CD4-positive, alpha-beta memory T cell (primary cell): ENCODE data around the gene SLC1A2. TPM values are rescaled to one million over a fixed set of nuclear protein-coding genes. Genes with fewer than 3 reads are reported as not detected.
A peak's percentile ranks its signal among the peaks of the same experiment; 100 is the strongest.

Experiments
- CTCF ChIA-PET: fragments of 350-600 bp; sonication (Branson Sonifier 250); formaldehyde crosslinking; loops from one replicate; lab custom pipeline; 2021; ENCODE audit warnings: inconsistent platforms; ENCODE audit not compliant: partially characterized antibody; lab: Charles Lee
- POLR2A ChIA-PET: fragments of 350-600 bp; sonication (Branson Sonifier 250); formaldehyde crosslinking; loops from one replicate; lab custom pipeline; 2021; ENCODE audit not compliant: partially characterized antibody; lab: Charles Lee
- DNase-seq, 5 donors: peaks; one replicate each; pipeline versions ENCODE4 v3.0.0 to v3.0.0-alpha.2; 2020 to 2022; ENCODE audit warnings: mixed read lengths in 1 of 5
- H3K27ac ChIP-seq: one replicate; pipeline ENCODE4 v1.7.0; 2013; ENCODE audit warnings: low read depth, low read length
- H3K27me3 ChIP-seq: 2 replicates; pipeline ENCODE4 v1.7.0; 2013; ENCODE audit warnings: mild to moderate bottlenecking, low read length, moderate library complexity; ENCODE audit not compliant: insufficient read depth
- H3K36me3 ChIP-seq: 2 replicates; pipeline ENCODE4 v1.7.0; 2013; ENCODE audit warnings: mild to moderate bottlenecking, low read length, moderate library complexity; ENCODE audit not compliant: insufficient read depth
- H3K4me1 ChIP-seq: 2 replicates; pipeline ENCODE4 v1.7.0; 2013; ENCODE audit warnings: mild to moderate bottlenecking, low read length, moderate library complexity; ENCODE audit not compliant: insufficient read depth
- H3K4me3 ChIP-seq, 2 donors: one replicate each; pipeline ENCODE4 v1.7.0; 2013; ENCODE audit warnings: low read length in 2 of 2, mild to moderate bottlenecking in 1 of 2
- H3K9me3 ChIP-seq, 2 donors: one replicate each; pipeline ENCODE4 v1.7.0; 2013; ENCODE audit warnings: low read length in 2 of 2, control low read depth in 1 of 2; ENCODE audit not compliant: control insufficient read depth in 1 of 2
- H3K27ac Mint-ChIP-seq, 7 donors: one replicate each; pipeline ENCODE4 v1.8.0; 2020 to 2021; ENCODE audit warnings: mixed read lengths in 7 of 7, mild to moderate bottlenecking in 6 of 7, inconsistent platforms in 3 of 7, moderate library complexity in 3 of 7
- H3K27me3 Mint-ChIP-seq, 2 donors: one replicate each; pipeline ENCODE4 v1.8.0; 2020 to 2021; ENCODE audit warnings: mixed read lengths in 2 of 2
- H3K36me3 Mint-ChIP-seq, 2 donors: one replicate each; pipeline ENCODE4 v1.8.0; 2020 to 2021; ENCODE audit warnings: mixed read lengths in 2 of 2, inconsistent platforms in 1 of 2, mild to moderate bottlenecking in 1 of 2
- H3K4me1 Mint-ChIP-seq, 4 donors: one replicate each; pipeline ENCODE4 v1.8.0; 2020 to 2021; ENCODE audit warnings: mixed read lengths in 4 of 4, mild to moderate bottlenecking in 1 of 4
- H3K4me3 Mint-ChIP-seq, 8 donors: one replicate each; pipeline ENCODE4 v1.8.0; 2020 to 2021; ENCODE audit warnings: mixed read lengths in 8 of 8, mild to moderate bottlenecking in 7 of 8, moderate library complexity in 6 of 8, inconsistent platforms in 3 of 8
- H3K9me3 Mint-ChIP-seq, 8 donors: one replicate each; pipeline ENCODE4 v1.8.0; 2020 to 2021; ENCODE audit warnings: mixed read lengths in 8 of 8, mild to moderate bottlenecking in 5 of 8, inconsistent platforms in 3 of 8, moderate library complexity in 1 of 8
- intact Hi-C: fragments of 100-400 bp; cut with micrococcal nuclease; formaldehyde crosslinking; loops from one replicate; pipeline ENCODE4 v1.15.1; 2023
- polyA plus RNA-seq, 2 donors: library from polyadenylated mRNA; unstranded; fragments of 300-500 nt; fragmentation: Illumina TruSeq; gene quantifications; one replicate each; pipeline ENCODE4 v1.2.3, GENCODE V29; 2021
- total RNA-seq, 2 experiments: library from RNA; stranded (reverse); gene quantifications; one replicate each; pipeline ENCODE4 v1.2.3, GENCODE V29; 2021

The SLC1A2 gene
- total and polyA plus RNA-seq, 4 experiments from 2014 or later = 0.08 to 0.25 (median 0.11) TPM

DNA sequence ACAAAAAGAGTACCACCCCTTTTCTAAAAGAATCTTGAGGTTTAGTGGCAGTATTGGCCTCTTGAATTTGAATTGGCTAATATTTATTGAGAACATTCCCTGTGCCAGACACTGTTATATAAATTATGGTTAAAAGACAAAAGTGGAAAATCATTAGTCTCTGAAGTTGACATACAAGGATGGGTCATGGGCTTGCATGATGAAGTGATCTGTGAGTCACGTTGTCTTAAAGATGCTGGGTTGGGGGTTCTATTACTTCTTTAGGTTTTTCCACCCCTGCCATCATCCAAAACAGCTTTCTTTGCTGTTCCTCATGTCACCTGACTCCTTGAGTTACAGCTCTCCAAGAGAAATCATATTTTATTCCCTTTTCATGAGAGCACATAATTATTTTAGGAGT is 195.4 kb downstream of the SLC1A2 start:
- no peak overlapping the region for H3K4me3 ChIP-seq
- Mint-ChIP-seq H3K27ac (peak overlapping the region in 5 of 7 donors; percentile 24 to 68 (median 46)), H3K36me3 (peaks cover 87 to 92% of the 10 kb centered on the region in 2 donors), H3K27me3 (no peaks in the 10 kb centered on the region), H3K4me1 (peaks cover 9 to 21% (median 18%) of the 10 kb centered on the region in 4 donors), H3K9me3 (peaks cover 0 to 3% (median 0%) of the 10 kb centered on the region in 8 donors), H3K4me3 (no peak overlapping the region)
- H3K27ac ChIP-seq = no peak overlapping the region
- no peaks in the 10 kb centered on the region for H3K27me3 ChIP-seq
- no peaks in the 10 kb centered on the region for H3K9me3 ChIP-seq
- DNase-seq = no peak
- no peaks in the 10 kb centered on the region for H3K4me1 ChIP-seq
- intact Hi-C loops = no loop called here
- peaks cover 87% of the 10 kb centered on the region for H3K36me3 ChIP-seq
- ChIA-PET POLR2A (interaction anchor here (0.7 to 1.8 kb wide), 2 partner anchors 9 to 12 kb away, joined by 4 to 6 read pairs; no protein-coding TSS in a partner anchor), CTCF (interaction anchor here (1.7 kb wide), 1 partner anchor 12 kb away, joined by 4 read pairs; no protein-coding TSS in a partner anchor)

DNA sequence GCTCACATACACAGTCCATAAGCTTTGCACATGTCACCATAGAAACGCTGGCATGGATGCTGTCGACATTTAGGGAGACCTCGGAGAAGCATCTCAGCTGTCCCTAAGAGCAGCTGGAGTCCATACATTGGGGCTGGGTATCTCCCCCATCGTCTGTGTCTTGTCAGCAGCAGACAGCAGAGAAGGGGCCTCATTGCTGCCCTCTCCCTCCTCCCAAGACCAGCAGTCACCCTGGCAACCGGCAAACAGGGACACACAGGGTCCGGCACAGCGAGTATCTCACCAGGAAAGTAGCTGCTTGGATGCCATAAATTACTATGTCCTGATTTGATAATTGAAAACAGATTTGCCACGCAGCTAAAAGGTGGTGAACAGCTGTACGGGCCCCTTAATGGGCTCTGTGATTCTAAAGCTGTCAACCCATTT is 196.0 kb downstream of the SLC1A2 start:
- Mint-ChIP-seq H3K4me1 (peaks cover 8 to 28% (median 19%) of the 10 kb centered on the region in 4 donors), H3K36me3 (peaks cover 86 to 92% of the 10 kb centered on the region in 2 donors), H3K4me3 (no peak overlapping the region), H3K27me3 (no peaks in the 10 kb centered on the region), H3K27ac (peak overlapping the region in 5 of 7 donors; percentile 17 to 75 (median 68)), H3K9me3 (peaks cover 0 to 3% (median 0%) of the 10 kb centered on the region in 8 donors)
- H3K4me3 ChIP-seq = no peak overlapping the region
- ChIA-PET CTCF (interaction anchor here (0.5 to 1.7 kb wide), 3 partner anchors 12 to 193 kb away, joined by 3 to 4 read pairs (median 4); no protein-coding TSS in a partner anchor), POLR2A (interaction anchor here (0.7 to 1.8 kb wide), 2 partner anchors 10 to 13 kb away, joined by 4 to 6 read pairs; no protein-coding TSS in a partner anchor)
- DNase-seq = no peak
- no peaks in the 10 kb centered on the region for H3K27me3 ChIP-seq
- H3K27ac ChIP-seq = no peak overlapping the region
- peaks cover under 1% of the 10 kb centered on the region for H3K4me1 ChIP-seq
- peaks cover 87% of the 10 kb centered on the region for H3K36me3 ChIP-seq
- intact Hi-C loops = no loop called here
- H3K9me3 ChIP-seq = no peaks in the 10 kb centered on the region

DNA sequence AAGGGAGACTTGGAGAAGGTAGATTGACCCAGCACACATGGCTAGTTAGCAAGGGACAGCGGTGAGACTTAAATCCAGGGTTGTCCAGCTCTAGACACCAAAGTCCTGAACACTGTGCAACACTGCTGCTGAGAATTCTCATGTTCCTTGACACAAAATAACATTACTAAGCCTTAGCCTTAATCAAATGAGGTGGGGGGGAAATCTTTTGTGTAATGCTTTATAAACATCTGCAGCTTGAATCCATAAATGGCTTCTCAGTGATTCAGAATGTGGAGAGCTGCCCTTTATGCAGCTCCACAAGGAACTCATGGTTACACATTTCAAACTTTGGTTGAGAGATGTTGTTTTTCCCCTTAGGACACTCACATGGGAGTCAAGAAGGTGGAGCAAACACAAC is 200.4 kb downstream of the SLC1A2 start:
- no peak for DNase-seq
- ChIA-PET CTCF (interaction anchor here (0.7 to 1.6 kb wide), 5 partner anchors 18 to 220 kb away, joined by 3 to 9 read pairs (median 3); no protein-coding TSS in a partner anchor), POLR2A (interaction anchor here (0.6 to 2.3 kb wide), 3 partner anchors 11 to 45 kb away, joined by 4 to 11 read pairs (median 5); no protein-coding TSS in a partner anchor)
- Histone ChIP-seq H3K9me3 (no peaks in the 10 kb centered on the region), H3K27ac (no peak overlapping the region), H3K36me3 (peaks cover 67% of the 10 kb centered on the region), H3K4me1 (peaks cover 43% of the 10 kb centered on the region), H3K4me3 (no peak overlapping the region), H3K27me3 (no peaks in the 10 kb centered on the region)
- intact Hi-C loops = loop anchor here (5.0 kb wide), 1 partner anchor 173 kb away; no protein-coding TSS in a partner anchor
- Mint-ChIP-seq H3K27me3 (no peaks in the 10 kb centered on the region), H3K4me1 (peaks cover 38 to 64% (median 46%) of the 10 kb centered on the region in 4 donors), H3K27ac (peak overlapping the region in 6 of 7 donors; percentile 70 to 95 (median 83)), H3K36me3 (peaks cover 84 to 90% of the 10 kb centered on the region in 2 donors), H3K4me3 (peak overlapping the region in 1 of 8 donors; percentile 21), H3K9me3 (peaks cover 0 to 3% (median 0%) of the 10 kb centered on the region in 8 donors)

DNA sequence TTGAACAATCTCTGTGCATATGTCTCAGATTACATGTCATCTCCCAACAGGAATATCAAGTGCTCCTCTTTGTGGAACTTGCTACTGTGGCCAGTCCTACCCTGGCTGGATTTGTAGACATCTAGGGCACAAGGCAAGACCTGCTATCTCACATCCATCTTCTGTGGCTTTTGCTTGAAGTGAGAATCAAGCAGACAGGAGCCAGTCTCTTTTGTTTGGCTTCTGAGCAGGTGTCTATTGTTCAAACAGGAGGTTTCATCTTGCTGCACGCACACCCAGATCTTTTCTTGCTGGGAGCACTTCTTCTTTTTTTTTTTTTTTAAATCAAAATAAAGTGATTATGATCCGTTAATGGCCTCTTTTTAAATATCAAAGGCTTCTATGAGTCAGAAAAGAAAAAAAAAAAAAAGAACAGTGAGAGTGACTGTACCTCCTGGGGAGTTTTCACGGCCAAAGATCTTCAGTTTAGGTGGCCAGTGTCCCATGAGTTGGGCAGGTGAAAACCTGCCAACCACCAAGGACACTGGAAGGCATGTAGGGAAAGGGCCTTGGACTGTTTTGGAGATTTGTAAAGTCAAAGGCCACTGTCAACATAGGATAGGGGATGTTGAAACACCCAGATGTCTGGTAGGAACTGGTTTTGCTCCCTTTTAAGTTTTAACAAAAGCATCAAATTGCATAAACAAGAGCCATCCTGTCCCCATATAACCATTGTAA is 202.2 kb downstream of the SLC1A2 start:
- ChIA-PET POLR2A (interaction anchor here (0.6 to 2.3 kb wide), 5 partner anchors 19 to 57 kb away, joined by 3 to 11 read pairs (median 3); no protein-coding TSS in a partner anchor), CTCF (interaction anchor here (0.6 kb wide), 1 partner anchor 52 kb away, joined by 3 read pairs; no protein-coding TSS in a partner anchor)
- Mint-ChIP-seq H3K4me3 (peak overlapping the region in 7 of 8 donors; percentile 18 to 82 (median 53)), H3K36me3 (peaks cover 85 to 88% of the 10 kb centered on the region in 2 donors), H3K27ac (peak overlapping the region; percentile 93 to 99 (median 95)), H3K4me1 (peaks cover 46 to 80% (median 59%) of the 10 kb centered on the region in 4 donors), H3K9me3 (peaks cover 0 to 3% (median 0%) of the 10 kb centered on the region in 8 donors), H3K27me3 (no peaks in the 10 kb centered on the region)
- peaks cover 57% of the 10 kb centered on the region for H3K36me3 ChIP-seq
- intact Hi-C loops = loop anchor here (1.0 to 5.0 kb wide), 6 partner anchors 19 to 219 kb away; no protein-coding TSS in a partner anchor
- peaks cover 59% of the 10 kb centered on the region for H3K4me1 ChIP-seq
- H3K4me3 ChIP-seq = no peak overlapping the region
- H3K27ac ChIP-seq = peak overlapping the region; percentile 44
- H3K9me3 ChIP-seq = no peaks in the 10 kb centered on the region
- no peaks in the 10 kb centered on the region for H3K27me3 ChIP-seq
- DNase-seq = peak; percentile 63 to 84 (median 71)

DNA sequence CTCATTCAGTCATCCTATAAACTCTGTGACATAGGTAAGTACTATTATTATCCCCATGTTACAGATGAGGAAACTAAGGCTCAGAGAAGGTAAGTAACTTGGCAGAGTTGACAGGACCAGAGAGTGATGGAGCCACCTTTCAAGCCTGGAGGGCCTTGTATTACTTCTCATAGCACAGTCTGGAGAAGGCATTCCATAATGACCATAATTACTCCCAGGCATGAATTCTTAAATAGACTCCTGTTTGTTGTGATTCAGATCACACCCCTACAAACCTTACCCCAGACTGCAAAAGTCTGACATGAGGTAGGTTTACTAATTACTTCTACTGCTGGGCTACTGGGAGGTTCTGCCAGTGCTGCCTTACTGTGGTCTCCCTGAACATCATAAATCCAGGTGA is 203.4 kb downstream of the SLC1A2 start:
- Mint-ChIP-seq H3K9me3 (peaks cover 0 to 3% (median 0%) of the 10 kb centered on the region in 8 donors), H3K27ac (peak overlapping the region; percentile 68 to 99 (median 95)), H3K36me3 (peaks cover 86 to 88% of the 10 kb centered on the region in 2 donors), H3K27me3 (no peaks in the 10 kb centered on the region), H3K4me1 (peaks cover 53 to 87% (median 69%) of the 10 kb centered on the region in 4 donors), H3K4me3 (peak overlapping the region in 4 of 8 donors; percentile 21 to 75 (median 32))
- Histone ChIP-seq H3K27me3 (no peaks in the 10 kb centered on the region), H3K27ac (no peak overlapping the region), H3K4me1 (peaks cover 62% of the 10 kb centered on the region), H3K36me3 (peaks cover 48% of the 10 kb centered on the region), H3K9me3 (no peaks in the 10 kb centered on the region), H3K4me3 (no peak overlapping the region)
- ChIA-PET POLR2A (no interaction called here), CTCF (interaction anchor here (1.1 kb wide), 1 partner anchor 289 kb away, joined by 3 read pairs; no protein-coding TSS in a partner anchor)
- intact Hi-C loops = loop anchor here (2.0 to 5.0 kb wide), 3 partner anchors 39 to 176 kb away; no protein-coding TSS in a partner anchor
- DNase-seq = no peak

DNA sequence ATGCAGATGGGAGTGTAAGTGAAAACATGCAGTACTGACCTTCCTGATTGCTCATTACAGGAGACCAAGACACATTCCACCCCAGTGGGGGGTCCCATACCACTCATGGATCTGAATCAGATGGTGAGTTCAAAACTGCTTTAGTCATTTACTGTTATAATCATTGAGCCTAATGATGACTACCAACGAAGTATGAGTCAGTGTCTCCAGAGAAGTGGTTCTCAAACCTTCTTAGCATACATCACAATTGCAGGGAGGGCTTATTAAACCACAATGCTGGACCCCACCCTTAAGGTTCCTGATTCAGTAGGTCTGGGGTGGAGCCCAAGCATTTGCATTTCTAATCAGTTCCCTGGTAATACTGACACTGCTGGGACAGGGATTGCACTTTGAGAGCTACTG is 204.6 kb downstream of the SLC1A2 start:
- Mint-ChIP-seq H3K4me3 (peak overlapping the region in 6 of 8 donors; percentile 7 to 76 (median 16)), H3K27me3 (no peaks in the 10 kb centered on the region), H3K4me1 (peaks cover 57 to 92% (median 73%) of the 10 kb centered on the region in 4 donors), H3K9me3 (peaks cover 0 to 8% (median 2%) of the 10 kb centered on the region in 8 donors), H3K27ac (peak overlapping the region; percentile 78 to 99 (median 91)), H3K36me3 (peaks cover 90 to 92% of the 10 kb centered on the region in 2 donors)
- ChIA-PET CTCF (interaction anchor here (0.8 to 1.2 kb wide), 4 partner anchors 91 to 1166 kb away, joined by 3 to 5 read pairs (median 4); no protein-coding TSS in a partner anchor), POLR2A (interaction anchor here (1.2 to 1.6 kb wide), 4 partner anchors 16 to 69 kb away, joined by 3 to 5 read pairs (median 4); no protein-coding TSS in a partner anchor)
- Histone ChIP-seq H3K27me3 (no peaks in the 10 kb centered on the region), H3K4me1 (peaks cover 65% of the 10 kb centered on the region), H3K27ac (no peak overlapping the region), H3K9me3 (no peaks in the 10 kb centered on the region), H3K36me3 (peaks cover 49% of the 10 kb centered on the region), H3K4me3 (no peak overlapping the region)
- peak in 1 of 5 donors; percentile 77 for DNase-seq
- intact Hi-C loops = loop anchor here (5.0 kb wide), 1 partner anchor 178 kb away; no protein-coding TSS in a partner anchor
